GM18526 (cell line): Measurements from ENCODE around the gene SNX1.

Source experiments
- POLR2A ChIP-seq: IDR thresholded peaks from 3 replicates; pipeline ENCODE4 v1.6.1; 2011; ENCODE audit not compliant: insufficient read length; ENCODE audit errors: extremely low read depth

SNX1 gene

GRCh38 chr15:64102497-64102896 is 6.7 kb downstream of the SNX1 start:
- TF ChIP-seq POLR2A = no peak

- no peak for TF ChIP-seq POLR2A
These were observed 9.4 kb downstream of the SNX1 start for GRCh38 chr15:64105113-64105704.

GRCh38 chr15:64107337-64107736 is 11.6 kb downstream of the SNX1 start:
- TF ChIP-seq POLR2A = no peak

GRCh38 chr15:64110950-64111678 is 15.3 kb downstream of the SNX1 start:
- TF ChIP-seq POLR2A = no peak

- TF ChIP-seq POLR2A = no peak
These were observed 15.9 kb downstream of the SNX1 start for GRCh38 chr15:64111679-64112050.

- TF ChIP-seq POLR2A = no peak
These were observed 16.4 kb downstream of the SNX1 start for GRCh38 chr15:64112073-64112772.

- TF ChIP-seq POLR2A = no peak
These were observed 17.1 kb downstream of the SNX1 start for GRCh38 chr15:64112904-64113303.

GRCh38 chr15:64117759-64118487 is 22.1 kb downstream of the SNX1 start:
- TF ChIP-seq POLR2A = no peak

- TF ChIP-seq POLR2A = no peak
These were observed 25.8 kb downstream of the SNX1 start for GRCh38 chr15:64121614-64122013.

GRCh38 chr15:64122444-64122843 is 26.7 kb downstream of the SNX1 start:
- no peak for TF ChIP-seq POLR2A

GRCh38 chr15:64122936-64123351 is 27.2 kb downstream of the SNX1 start:
- no peak for TF ChIP-seq POLR2A

GRCh38 chr15:64125978-64126377 is 30.2 kb downstream of the SNX1 start:
- TF ChIP-seq POLR2A = no peak

- TF ChIP-seq POLR2A = no peak
These were observed 31.9 kb downstream of the SNX1 start for GRCh38 chr15:64127521-64128270.

- no peak for TF ChIP-seq POLR2A
These were observed 34.4 kb downstream of the SNX1 start for GRCh38 chr15:64130159-64130558.

GRCh38 chr15:64131547-64131946 is 35.8 kb downstream of the SNX1 start:
- no peak for TF ChIP-seq POLR2A
